Calu3 (cell line): Measurements from ENCODE around the gene RNF150. TPM values are rescaled to one million over a fixed set of nuclear protein-coding genes. Genes with fewer than 3 reads are reported as not detected.

Experiments
- BruUV-seq: library from RNA; stranded (reverse); fragments of 400-500 nt; replicated peaks from 2 replicates; lab custom pipeline; 2021; lab: Mats Ljungman, UMichigan
- CTCF ChIA-PET: fragments of 300-600 bp; sonication (Branson Sonifier 250); formaldehyde crosslinking; loops from one replicate; lab custom pipeline; 2022; ENCODE audit warnings: antibody characterized with exemption; lab: Charles Lee
- DNase-seq: peaks from one replicate; pipeline ENCODE4 v3.0.0; 2022
- H3K27ac Mint-ChIP-seq: one replicate; pipeline ENCODE4 v1.8.0; 2022; ENCODE audit warnings: mixed read lengths; ENCODE audit not compliant: unreplicated experiment
- H3K27me3 Mint-ChIP-seq: one replicate; pipeline ENCODE4 v1.8.0; 2022; ENCODE audit warnings: mixed read lengths; ENCODE audit not compliant: unreplicated experiment
- H3K36me3 Mint-ChIP-seq: one replicate; pipeline ENCODE4 v1.8.0; 2022; ENCODE audit warnings: mild to moderate bottlenecking, moderate library complexity, mixed read lengths; ENCODE audit not compliant: insufficient read depth, unreplicated experiment
- H3K4me1 Mint-ChIP-seq: one replicate; pipeline ENCODE4 v1.8.0; 2022; ENCODE audit warnings: mild to moderate bottlenecking, low read depth, mixed read lengths; ENCODE audit not compliant: unreplicated experiment
- H3K4me3 Mint-ChIP-seq: one replicate; pipeline ENCODE4 v1.8.0; 2022; ENCODE audit warnings: mild to moderate bottlenecking, low read depth, moderate library complexity, mixed read lengths; ENCODE audit not compliant: unreplicated experiment
- H3K9me3 Mint-ChIP-seq: one replicate; pipeline ENCODE4 v1.8.0; 2022; ENCODE audit warnings: low read depth, mixed read lengths; ENCODE audit not compliant: unreplicated experiment
- intact Hi-C: fragments of 100-400 bp; cut with micrococcal nuclease; formaldehyde crosslinking; loops from one replicate; pipeline ENCODE4 v1.10.0; 2022; ENCODE audit not compliant: unreplicated experiment
- total RNA-seq: library from RNA; stranded (reverse); gene quantifications from 2 replicates; pipeline ENCODE4 v1.2.3, GENCODE V29; 2022
- TF ChIP-seq, protein P1 (sequence below): fragments of 200-600 bp; IDR thresholded peaks from one replicate; pipeline ENCODE4 v1.8.0; 2022; ENCODE audit warnings: antibody characterized with exemption; ENCODE audit not compliant: unreplicated experiment

The RNF150 gene
- total RNA-seq, 1 experiment from 2014 or later, result 0.14 TPM

DNA sequence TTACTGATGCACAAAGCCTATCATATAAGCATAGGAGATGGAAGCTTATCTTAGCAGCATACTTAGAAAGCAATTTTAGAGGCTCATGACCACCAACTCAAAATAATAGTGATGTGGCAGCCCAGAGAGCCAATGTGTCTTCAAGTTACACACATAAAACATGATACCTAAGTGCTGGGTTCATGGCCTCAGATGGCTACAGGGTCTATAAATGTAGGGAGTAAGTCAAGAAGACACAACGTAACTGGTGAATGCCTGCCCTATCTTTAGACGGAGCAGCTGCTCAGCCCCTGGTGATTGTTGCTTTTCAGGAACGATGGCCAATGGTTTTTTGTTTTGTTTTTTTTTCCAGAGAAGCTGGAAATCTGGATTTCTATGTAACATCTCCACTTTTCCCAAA, 42.8 kb downstream of the RNF150 start:
- TF ChIP-seq, protein P1, sequence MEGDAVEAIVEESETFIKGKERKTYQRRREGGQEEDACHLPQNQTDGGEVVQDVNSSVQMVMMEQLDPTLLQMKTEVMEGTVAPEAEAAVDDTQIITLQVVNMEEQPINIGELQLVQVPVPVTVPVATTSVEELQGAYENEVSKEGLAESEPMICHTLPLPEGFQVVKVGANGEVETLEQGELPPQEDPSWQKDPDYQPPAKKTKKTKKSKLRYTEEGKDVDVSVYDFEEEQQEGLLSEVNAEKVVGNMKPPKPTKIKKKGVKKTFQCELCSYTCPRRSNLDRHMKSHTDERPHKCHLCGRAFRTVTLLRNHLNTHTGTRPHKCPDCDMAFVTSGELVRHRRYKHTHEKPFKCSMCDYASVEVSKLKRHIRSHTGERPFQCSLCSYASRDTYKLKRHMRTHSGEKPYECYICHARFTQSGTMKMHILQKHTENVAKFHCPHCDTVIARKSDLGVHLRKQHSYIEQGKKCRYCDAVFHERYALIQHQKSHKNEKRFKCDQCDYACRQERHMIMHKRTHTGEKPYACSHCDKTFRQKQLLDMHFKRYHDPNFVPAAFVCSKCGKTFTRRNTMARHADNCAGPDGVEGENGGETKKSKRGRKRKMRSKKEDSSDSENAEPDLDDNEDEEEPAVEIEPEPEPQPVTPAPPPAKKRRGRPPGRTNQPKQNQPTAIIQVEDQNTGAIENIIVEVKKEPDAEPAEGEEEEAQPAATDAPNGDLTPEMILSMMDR, result no peak
- no peak for DNase-seq
- BruUV-seq, result no TSS peak
- CTCF ChIA-PET, result no interaction called here
- intact Hi-C loops, result no loop called here
- Mint-ChIP-seq H3K27me3 (peaks cover 34% of the 10 kb centered on the region), H3K4me3 (no peak overlapping the region), H3K9me3 (no peaks in the 10 kb centered on the region), H3K27ac (no peak overlapping the region), H3K4me1 (no peaks in the 10 kb centered on the region), H3K36me3 (no peaks in the 10 kb centered on the region)

GRCh38 chr4:141081921-141082395, 51.3 kb downstream of the RNF150 start:
- H3K27me3 Mint-ChIP-seq, result peaks cover 3% of the 10 kb centered on the region
- CTCF ChIA-PET, result no interaction called here
- no peak overlapping the region for H3K27ac Mint-ChIP-seq
- H3K4me3 Mint-ChIP-seq, result no peak overlapping the region
- DNase-seq, result no peak
- TF ChIP-seq, protein P1, result no peak
- intact Hi-C loops, result no loop called here
- H3K36me3 Mint-ChIP-seq, result no peaks in the 10 kb centered on the region
- no peaks in the 10 kb centered on the region for H3K9me3 Mint-ChIP-seq
- no TSS peak for BruUV-seq
- no peaks in the 10 kb centered on the region for H3K4me1 Mint-ChIP-seq

DNA sequence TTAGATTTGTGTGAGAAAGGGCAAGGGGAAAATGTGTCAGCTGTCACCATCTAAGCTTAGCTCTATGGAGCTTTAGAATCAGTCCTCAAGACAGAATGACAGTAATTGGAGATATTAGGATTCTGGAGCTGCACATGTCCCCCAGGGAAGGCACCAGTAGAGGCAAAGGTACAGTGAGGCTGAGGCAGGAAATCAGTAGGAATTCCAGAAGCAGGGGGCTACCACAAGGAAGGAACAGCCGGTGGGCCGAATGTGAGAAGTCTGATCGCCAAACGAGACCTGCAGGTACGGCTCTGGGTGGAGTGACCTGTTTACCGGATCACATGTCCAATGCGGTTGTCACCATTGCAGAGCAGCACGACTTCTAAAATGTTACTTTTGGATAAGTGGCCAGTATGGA, 52.6 kb downstream of the RNF150 start:
- Mint-ChIP-seq H3K4me3 (no peak overlapping the region), H3K4me1 (no peaks in the 10 kb centered on the region), H3K27ac (no peak overlapping the region), H3K27me3 (no peaks in the 10 kb centered on the region), H3K36me3 (no peaks in the 10 kb centered on the region), H3K9me3 (no peaks in the 10 kb centered on the region)
- no peak for DNase-seq
- CTCF ChIA-PET, result no interaction called here
- intact Hi-C loops, result no loop called here
- BruUV-seq, result no TSS peak
- TF ChIP-seq, protein P1, result no peak

- CTCF ChIA-PET, result no interaction called here
- intact Hi-C loops, result no loop called here
- Mint-ChIP-seq H3K4me3 (no peak overlapping the region), H3K27me3 (peaks cover 2% of the 10 kb centered on the region), H3K9me3 (no peaks in the 10 kb centered on the region), H3K4me1 (no peaks in the 10 kb centered on the region), H3K36me3 (no peaks in the 10 kb centered on the region), H3K27ac (no peak overlapping the region)
- DNase-seq, result no peak
- TF ChIP-seq, protein P1, result no peak
- BruUV-seq, result no TSS peak
These were observed 53.8 kb downstream of the RNF150 start for GRCh38 chr4:141079393-141079930.
